Measurements from ENCODE around the gene ZNF883.

Gene ZNF883

DNA sequence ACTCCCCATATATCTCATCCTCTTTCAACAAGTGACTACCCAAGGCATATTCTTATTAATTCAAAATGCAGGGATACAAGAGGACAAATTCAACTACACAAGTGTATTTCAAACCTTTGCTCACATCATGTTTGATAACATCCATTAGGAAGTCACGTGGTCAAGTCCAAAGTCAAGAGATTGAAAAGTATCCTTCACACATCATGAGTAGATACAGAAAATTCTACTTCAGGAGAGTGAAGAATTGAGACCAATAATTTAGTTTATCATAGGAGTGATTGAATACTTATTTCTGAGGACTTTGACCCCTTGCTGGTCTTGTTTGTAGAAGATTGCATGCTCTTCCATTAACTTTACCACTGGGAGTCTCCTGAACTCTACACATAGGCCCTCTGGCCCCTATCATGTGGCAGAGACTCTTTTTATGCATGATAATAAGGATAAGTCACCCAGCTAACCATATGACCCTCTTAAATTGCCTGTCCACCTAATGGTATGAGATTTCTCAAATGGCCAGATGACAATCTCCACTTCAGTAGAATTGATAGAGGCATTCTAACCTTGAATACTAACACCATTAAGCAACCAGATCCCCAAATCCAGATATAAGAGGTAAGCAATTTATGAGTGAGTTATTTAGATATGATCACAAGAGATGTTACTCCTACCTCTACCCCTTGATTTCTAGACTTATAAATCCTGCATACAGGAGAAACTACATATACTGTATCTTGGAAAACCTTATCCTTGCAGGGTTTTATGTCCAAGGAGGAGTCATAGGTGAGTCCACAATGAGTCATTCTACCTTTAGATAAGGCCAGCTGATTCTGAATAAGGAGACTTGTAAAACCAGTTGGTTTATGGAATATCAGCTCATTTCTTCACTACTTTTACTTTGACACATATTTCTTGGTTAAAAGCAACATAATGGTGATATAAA lies 94.7 kb downstream of the ZNF883 start:
- no peak for DNase-seq

DNA sequence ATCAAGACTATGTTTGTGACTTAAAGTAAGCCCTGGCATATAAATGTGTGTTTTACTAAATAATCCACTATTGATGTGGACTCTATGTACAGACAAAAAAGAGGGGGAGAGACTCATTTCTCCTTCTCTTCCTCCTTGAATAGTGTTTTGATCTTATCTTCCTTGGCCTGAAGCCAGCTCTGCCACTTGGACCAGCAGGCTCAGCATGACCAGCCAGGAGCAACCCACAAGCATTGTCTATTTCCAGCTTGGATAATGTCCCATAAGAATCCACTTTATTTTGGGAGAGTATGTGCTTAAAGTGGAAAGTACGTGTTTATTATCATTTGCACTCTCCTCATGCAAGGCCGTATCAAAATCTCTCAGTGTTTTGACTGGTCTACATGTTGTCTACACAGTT lies 97.5 kb downstream of the ZNF883 start:
- peak in 1 of 2 experiments; percentile 2 for DNase-seq

DNA sequence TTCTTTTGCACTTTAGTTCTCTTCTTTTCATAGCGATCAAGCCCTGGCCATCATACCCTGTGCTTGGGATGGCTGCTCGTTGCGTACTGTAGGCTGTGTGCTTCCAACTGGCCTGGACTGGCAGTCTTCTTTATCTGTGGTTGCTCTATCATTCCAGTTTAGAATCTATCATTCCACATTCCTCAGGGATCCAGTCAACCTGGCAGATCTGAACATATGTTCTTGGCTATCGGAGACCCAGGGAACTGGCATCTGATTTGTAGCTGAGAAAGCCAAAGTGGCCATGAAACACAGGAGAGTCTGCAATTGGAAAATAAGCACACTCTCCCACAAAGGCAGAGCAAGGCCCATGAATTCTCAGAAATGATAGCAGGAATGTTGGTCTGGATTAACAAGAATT lies 98.7 kb downstream of the ZNF883 start:
- DNase-seq: peak in 1 of 2 experiments; percentile 10

DNA sequence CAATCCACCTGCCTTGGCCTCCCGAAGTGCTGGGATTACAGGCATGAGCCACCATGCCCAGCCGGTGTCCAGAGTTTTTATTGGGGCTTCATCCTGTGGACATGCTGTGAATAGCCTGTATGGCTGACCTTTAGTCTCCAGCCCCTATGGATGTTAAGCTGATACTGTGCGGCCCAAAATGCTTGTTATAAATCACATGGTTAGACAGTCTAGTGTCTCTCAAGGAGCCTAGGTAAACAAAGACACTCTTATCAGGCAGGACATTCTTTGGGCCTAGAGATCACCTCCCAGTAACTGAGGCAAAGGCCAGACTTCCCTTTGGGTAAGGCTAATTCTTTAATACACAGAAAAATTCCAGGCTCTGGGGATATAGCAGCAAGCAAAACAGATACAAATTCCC lies 99.4 kb downstream of the ZNF883 start:
- no peak for DNase-seq

DNA sequence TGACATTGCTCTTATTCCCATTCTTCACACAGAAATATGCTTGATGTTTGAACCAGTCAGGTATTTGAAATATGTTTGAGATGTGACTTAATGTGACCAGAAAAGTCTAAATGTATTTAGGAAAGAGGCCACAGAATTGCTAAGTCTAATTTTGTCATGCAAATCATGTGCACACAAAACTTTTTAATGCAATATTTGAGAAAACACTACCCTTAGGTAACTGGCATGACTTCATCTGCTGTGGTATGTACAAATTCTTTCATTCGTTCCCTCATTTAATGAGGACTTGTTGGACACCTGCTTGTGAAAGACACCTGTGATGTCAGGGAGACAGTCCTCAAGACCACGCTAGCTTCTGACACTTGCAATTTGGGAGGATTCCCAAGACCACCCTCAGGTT lies 100.3 kb downstream of the ZNF883 start:
- no peak for DNase-seq
